Activated CD8-positive, alpha-beta memory T cell treated with anti-CD3 and anti-CD28 coated beads, Interleukin-2, amount 50 U/mL, for 24 hours (primary cell): ENCODE measurements around the gene ADISSP.
A peak's percentile ranks its signal among the peaks of the same experiment; 100 is the strongest.

Source experiments
- DNase-seq: peaks from one replicate; pipeline ENCODE4 v3.0.0-alpha.2; 2020; ENCODE audit errors: extremely low read depth

The ADISSP gene

DNA sequence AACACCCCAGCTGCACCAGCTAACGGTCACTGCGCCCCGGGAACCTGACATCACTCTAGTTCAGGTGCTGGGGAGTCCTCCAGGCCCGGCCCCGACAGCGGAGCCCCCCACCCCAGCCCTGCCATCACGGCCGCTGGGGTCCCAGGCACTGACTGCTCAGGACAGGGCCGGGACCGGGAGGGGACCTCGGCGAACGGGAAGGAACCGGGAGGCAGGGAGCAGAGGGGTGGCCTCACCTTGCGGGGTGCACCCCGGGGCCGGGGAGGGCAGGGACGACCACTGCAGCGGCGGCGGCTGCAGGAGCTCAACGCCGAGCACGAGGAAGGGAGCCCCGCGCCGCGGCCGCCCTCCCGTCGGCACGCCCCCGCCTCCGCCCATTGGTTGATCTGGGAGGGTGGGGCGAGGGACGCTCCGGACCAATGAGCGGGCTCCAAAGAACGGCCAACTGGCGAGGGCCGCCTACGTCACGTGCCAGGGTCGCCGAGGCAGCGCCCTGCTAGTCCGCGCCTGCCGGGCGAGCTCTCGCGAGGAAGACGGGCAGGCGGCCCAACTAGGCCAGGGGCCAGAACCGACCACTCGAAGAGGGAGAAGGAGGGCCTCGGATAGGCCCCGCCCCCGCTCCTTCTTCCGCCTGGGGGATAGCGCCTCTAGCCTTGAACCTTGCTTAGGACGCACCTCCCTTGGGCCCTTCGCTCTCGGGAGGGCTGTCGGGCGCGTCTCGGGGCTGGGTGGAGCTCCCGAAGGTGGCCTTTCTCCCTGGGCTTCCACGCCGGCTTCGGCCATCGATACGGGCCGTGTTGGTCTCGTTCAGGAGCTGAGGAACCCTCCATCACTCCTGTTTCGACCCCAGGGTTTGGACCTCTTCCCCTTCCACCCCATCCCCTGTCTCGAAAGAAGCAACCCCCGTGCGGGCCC lies at the start of gene ADISSP:
ADISSP (minus strand) TSS at position 327 of the 915 bp plus-strand sequence. CDS start 7,653 bp downstream, outside the sequence.
- DNase-seq: peak; percentile 91

DNA sequence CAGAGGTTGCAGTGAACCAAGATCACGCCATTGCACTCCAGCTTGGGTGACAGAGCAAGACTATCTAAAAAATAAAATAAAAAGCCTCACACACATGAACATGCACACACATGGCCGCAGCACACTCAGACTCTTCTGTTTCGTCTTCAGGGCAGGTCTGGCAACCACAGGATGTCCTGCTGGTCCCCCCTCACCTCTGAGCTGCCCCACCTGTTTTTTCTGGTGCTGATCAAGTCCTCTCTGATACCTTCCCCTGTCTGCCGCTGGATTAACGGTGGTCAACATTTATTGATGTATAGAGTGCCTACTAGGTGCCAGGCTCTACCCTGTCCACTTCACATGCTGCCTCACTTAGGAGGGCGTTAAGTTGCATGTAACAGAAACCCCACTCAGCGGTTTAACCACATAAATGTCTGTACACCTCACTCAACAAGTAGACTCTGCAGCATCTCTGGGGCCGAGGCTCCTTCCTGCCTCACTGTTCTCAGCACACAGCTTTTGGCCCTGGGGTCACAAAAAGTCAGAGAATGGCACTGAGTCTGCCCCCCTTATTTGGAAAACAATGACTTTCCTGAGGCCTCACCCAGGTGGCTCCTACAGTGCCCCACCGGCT lies 48.3 kb upstream of the ADISSP start:
- DNase-seq: no peak

DNA sequence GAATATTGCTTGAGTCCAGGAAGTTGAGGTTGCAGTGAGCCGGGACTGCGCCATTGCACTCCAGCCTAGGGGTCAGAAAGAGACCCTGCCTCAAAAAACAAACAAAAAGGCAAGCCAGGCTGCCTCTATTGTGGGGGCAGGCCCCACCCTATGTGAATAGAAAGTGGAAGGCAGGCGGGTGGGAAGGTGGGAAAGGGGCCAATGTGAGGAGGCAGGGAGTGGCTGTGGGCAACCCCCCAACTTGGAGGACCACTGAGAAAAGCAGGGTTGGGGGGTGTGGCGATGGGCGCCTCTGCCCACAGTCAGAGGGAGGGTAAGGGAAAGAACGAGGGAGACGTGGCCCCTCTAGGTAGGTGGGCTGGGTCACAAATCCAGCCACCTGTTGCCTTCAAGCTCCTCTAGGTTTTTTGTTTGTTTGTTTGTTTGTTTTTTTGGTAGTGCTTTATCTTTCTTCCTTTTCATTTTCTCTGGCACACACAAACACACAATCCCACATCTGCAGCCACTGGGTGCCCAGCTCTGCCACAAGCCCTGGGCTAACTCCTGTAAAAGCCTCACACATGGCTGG lies 47.5 kb upstream of the ADISSP start:
- no peak for DNase-seq

DNA sequence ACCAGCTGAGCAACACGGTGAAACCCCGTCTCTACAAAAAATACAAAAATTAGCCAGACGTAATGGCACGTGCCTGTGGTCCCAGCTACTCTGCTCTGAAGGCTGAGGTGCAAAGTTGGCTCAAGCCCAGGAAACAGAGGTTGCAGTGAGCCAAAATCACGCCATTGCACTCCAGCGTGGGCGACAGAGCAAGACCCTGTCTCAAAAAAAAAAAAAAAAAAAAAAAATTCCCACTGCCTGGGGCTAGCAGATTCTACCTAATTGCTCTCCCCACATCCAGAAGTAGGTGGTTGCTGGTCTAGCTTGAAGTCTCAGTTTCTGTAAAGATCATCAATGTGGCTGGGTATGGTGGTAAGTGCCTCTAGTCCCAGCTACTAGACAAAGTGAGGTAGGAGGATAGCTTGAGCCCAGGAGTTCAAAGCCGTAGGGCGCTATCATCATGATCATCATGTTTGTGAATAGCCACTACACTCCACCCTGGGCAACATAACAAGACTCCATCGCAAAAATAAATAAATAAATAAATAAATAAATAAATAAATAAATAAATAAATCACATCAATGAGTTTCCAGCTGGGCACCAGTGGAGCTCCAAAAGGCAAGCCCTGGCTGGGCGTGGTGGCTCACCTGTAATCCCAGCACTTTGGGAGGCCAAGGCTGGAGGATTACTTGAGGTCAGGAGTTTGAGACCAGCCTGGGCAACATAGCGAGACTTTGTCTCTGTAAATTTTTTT lies 46.5 kb upstream of the ADISSP start:
- DNase-seq: no peak

DNA sequence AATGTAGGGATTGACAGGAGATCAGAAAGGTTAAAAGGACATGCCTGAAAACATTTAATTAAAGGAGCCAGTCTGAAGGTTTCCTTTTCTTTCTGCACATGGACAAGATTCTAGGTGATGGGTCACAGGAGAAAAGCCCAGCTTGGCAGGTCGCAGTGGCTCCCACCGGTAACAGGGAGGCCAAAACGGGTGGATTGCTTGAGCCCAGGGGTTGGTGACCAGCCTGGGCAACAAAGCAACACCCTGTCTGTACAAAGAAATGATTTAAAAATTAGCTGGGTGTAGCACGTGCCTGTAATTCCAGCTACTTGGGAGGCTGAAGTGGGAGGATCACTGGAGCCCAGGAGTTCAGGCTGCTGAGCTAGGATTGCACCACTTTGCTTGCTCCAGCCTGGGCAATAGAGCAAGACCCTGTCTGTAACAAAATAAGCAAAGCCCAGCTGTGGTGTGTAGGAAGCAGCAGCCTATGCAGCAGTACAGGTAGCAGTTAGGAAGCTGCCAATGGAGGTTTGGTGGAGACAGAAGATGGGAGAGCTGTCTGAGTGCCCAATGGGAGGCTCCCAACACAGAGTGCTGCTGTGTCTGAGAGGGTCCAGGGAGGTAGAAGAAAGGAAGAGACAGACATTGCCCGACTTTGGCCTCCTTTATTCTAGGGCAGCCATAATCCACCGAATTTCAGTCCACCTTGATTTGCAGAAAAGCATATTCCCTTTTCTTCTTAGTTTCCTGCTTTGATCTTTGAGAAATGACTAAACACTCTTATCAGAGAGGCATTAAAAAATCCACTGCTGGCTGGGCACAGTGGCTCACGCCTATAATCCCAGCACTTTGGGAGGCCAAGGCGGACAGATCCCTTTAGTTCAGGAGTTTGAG lies 45.7 kb upstream of the ADISSP start:
- DNase-seq: no peak

DNA sequence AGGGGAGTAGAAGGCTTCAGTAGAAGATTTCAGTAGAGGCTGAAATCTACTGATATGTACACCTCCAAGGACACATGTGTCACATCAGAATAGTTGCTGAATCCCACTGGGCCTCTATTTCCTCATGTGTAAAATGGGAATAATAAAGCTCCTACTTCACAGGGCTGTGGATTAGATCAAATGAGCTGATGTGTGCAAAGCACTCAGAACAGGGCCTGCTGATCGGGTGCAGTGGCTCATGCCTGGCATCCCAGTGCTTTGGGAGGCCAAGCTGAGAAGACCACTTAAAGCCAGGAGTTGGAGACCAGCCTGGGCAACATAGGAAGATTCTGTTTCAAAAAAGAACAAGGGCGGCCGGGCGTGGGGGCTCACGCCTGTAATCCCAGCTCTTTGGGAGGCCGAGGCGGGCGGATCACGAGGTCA lies 44.7 kb upstream of the ADISSP start:
- no peak for DNase-seq

DNA sequence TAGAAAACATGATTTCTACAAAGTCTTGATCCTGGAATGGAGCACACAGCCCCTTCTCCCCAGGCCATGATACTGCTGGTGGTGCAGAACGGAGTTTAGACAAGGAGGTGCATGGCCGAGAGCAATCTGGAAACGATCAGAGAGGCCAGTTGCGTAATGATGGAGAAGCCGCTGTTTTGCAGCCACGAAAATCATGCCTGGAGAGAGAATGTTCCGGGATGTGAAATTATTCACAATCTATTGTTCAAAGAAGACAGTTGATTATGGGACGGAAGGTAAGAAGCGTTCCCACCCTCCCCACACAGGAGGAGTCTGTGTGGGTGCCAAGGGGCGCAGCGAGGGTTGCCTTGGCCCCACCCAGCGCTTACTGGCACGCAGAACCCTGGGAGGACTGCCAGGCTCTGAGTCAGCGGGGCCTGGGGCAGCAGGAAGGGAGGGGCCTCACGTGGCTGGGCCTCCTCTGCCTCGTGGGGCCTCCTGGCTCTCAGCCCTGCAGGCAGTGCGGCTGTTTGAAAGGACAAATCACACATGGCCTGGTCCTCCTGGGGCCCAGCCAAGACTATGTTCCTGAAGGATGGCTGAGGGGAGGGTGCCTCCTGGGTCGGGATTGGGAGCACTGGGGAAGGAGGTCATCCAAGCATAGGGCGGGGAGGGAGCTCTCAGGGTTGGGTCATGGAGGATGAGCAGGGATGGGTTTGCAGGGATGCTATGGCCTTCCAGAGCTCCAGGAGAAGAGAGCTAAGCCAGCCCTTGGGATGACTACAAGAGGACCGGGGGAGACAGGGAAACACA lies 44.1 kb upstream of the ADISSP start:
- peak; percentile 79 for DNase-seq

DNA sequence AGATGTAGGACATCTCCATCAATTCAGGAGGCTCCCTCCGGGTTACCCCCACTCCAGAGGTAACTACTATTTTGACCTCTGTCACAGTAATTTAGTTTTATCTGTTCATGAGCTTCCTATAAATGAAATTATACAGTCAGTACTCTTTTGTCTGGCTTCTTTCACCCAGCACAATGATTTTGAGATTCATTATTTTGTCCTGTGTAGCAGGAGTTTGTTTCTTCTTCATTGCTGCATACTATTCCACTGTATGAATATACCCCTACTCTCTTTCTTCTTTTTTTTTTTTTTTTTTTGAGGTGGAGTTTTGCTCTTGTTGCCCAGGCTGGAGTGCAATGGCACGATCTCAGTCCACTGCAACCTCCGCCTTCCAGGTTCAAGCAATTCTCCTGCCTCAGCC lies 41.0 kb upstream of the ADISSP start:
- no peak for DNase-seq

DNA sequence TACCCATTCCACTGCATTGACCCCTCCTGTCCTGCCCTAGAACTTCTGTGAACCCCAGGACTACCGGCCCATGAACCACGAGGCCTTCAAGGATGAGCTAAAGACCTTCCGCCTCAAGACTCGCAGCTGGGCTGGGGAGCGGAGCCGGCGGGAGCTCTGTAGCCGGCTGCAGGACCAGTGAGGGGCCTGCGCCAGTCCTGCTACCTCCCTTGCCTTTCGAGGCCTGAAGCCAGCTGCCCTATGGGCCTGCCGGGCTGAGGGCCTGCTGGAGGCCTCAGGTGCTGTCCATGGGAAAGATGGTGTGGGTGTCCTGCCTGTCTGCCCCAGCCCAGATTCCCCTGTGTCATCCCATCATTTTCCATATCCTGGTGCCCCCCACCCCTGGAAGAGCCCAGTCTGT lies 37.2 kb upstream of the ADISSP start:
- no peak for DNase-seq

DNA sequence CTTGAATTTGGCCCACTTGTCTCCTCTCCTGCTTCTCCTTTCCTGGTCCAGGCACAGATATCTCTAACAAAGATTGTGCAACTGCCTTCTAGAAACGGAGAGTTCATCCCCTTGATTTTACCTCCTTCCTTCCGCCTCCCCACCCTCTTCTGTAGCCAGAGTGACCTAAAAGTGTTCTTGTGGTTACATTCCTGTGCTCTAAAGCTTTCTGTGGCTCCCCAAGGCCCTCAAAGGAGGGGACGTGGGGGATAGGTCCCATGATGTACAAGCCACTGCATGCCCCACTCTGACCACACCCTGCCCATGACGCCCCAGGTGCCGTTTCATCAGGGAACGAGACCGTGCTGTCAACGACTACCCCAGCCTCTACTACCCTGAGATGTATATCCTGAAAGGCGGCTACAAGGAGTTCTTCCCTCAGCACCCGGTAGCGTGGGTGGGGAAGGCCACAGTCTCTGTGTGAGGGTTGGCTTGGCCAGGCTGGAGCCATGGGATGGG lies 36.8 kb upstream of the ADISSP start:
- DNase-seq: no peak

DNA sequence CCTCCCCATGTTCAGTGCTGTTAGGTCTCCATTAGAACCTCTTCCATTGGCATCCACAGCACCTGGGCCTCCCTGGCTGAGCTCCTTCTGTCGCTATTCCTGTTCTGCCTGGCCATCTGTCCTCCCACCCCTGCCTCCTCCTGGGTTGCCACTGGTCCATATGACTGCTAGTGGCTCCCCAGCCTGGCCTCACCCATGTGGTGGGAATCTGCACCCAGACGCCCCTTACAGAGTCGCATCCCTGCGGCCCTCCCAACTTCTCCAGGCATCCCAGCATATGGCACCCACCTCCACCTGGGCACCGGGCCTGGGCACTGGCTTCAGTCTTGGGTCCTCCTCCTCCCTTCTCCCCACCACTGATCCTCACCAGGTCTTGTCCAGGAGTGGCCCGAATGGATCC lies 36.3 kb upstream of the ADISSP start:
- DNase-seq: no peak

DNA sequence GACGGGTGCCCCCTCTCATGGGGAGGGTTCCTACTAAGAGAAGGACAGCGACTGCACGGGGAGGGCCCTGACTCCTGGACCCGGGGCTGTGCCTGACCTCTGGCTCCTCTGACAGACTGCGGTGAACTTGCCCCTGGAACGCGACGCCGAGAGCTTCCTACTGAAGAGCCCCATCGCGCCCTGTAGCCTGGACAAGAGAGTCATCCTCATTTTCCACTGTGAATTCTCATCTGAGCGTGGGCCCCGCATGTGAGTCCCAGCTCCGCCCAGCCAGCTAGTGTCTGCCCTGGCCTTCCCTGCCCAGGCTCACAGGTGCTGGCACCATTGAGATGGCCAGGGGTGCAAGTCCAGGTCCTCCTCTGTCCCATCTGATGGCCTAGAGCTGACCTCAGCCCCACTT lies 35.7 kb upstream of the ADISSP start:
- DNase-seq: no peak

DNA sequence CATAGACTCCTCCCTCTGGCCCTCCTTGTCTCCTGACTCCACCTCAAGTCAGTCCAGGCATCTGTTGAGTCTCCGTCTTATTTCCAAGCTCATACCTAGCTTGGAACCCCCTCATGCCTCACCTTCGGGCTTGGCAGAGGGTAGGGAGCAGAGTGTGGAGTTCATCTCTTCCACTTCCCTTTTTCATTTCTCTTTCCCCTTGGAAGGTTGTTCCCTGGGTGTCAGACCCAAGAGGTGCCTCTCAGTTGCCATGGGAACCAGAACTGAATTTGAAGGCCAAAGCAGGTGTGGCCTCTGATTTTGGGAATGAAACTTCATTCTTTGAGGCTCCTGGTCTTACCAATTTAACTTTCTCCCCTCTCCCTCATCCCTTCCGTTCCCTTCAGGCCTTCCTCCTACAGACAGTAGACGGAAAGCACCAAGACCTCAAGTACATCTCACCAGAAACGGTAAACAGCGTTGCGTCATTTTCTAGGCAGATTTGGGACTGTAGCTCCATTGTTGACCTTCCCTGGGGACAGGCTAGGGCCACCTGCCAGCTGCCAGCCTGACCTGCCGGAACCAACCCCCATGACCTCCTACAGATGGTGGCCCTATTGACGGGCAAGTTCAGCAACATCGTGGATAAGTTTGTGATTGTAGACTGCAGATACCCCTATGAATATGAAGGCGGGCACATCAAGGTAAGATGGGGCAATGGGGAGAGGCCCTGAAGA lies 35.1 kb upstream of the ADISSP start:
- no peak for DNase-seq

DNA sequence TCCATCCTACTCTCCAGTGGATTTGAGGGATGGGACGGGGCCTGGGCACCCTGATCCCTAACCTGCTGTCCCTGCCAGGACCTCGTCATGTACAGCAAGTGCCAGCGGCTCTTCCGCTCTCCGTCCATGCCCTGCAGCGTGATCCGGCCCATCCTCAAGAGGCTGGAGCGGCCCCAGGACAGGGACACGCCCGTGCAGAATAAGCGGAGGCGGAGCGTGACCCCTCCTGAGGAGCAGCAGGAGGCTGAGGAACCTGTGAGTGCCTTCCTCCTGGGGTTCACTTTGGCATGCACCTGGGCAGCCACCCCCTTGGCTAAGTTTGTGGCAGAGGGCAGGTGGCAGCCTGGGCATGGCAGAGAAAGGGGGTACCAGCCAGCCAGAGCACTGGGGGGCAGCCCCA lies 34.3 kb upstream of the ADISSP start:
- no peak for DNase-seq

DNA sequence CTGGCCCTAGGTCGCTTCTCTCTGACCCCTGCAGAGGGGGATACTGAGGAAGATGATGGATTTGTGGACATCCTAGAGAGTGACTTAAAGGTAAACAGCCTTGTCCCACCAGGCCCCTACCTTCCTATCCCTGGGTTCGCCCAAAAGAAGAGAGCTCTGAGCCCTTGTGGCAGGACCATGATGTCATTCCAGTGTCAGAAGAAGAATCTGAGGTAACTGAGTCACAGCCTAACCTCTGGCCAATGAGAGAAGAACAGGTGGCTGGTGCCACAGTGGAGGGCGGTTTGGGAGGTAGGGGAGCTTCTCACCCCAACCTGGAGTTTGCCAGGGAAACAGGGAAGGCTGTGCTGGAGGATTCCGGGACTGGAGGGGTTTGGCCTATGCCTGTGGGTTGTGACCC lies 33.7 kb upstream of the ADISSP start:
- DNase-seq: no peak

DNA sequence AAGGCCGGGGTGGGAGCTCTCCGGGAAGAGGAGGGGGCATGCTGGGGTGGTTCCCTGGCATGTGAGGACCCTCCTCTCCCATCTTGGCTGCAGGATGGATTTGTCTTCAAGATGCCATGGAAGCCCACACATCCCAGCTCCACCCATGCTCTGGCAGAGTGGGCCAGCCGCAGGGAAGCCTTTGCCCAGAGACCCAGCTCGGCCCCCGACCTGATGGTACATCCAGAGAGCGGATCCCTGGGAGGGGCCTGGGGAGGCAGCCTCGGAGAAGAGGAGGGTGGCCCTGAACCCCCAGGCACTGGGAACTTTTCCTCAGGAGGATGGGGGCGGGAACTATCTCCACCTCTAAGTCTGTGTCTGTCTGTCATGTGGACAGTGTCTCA lies 33.3 kb upstream of the ADISSP start:
- DNase-seq: no peak

DNA sequence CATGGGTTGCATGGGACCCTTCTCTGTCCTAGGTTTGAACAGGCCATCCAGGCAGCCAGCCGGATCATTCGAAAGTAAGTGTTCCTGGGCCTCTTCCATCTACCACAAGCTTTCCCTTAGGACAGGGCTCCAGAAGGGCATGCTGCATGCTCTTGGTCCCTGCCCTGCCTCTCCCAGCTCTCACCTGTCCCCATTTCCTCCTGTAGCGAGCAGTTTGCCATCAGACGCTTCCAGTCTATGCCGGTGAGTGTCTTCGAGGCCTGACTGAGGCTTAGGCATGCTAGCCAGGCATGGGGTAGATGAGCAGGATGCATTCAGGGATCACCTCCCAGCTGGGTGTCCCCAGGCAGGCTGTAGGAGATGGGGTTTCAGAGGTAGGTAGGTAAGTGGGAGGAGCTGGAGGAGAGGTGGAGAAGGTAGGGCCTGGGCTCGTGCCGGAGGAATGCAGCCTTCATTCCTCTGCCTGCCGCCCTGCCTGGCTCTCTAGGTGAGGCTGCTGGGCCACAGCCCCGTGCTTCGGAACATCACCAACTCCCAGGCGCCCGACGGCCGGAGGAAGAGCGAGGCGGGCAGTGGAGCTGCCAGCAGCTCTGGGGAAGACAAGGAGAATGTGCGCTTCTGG lies 32.8 kb upstream of the ADISSP start:
- no peak for DNase-seq

DNA sequence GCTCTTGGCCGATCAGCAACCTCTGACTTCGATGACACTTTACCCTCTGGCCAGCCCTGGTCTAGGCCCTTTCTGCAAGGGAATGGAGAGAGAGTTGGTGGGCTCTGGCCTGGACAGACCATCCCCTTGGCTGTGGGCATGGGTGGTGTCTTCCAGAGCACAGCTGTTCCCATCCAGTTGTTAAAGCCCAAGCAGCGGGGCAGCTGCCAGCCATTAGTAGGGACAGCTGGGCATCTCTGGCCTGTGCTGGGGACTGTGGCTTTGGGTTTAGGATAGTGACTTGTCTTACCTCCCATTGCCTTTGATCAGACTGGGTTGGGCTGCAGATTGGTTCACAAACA lies 31.3 kb upstream of the ADISSP start:
- no peak for DNase-seq

DNA sequence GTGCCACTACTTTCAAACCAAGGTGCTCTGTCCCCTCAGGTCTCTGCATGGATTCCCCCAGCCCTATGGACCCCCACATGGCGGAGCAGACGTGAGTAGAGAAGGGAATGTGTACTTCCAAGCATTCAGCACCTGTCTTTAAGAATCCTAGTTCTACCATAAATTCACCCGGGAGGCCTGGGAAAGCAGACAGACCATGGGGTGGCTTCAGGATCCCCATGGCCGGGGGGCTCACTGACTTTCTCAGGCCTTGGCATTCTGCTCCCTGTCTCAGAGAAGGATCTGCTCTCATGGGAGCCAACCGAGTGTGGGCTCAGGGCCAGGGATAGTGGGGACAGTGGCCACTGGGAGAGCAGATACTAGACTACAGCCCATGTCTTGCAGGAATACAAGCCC lies 30.8 kb upstream of the ADISSP start:
- no peak for DNase-seq
